KOPT-K1 (cell line): ENCODE results near the gene FDX2.

Source experiments
- H3K27ac ChIP-seq: fragments of 200-600 bp; sonication (generic); 2 replicates; pipeline ENCODE4 v1.5.1; 2016; ENCODE audit warnings: antibody characterized with exemption, mild to moderate bottlenecking, low read depth, low read length; ENCODE audit not compliant: poor library complexity, severe bottlenecking
- H3K36me3 ChIP-seq: fragments of 200-600 bp; sonication (generic); 2 replicates; pipeline ENCODE4 v1.5.1; 2017; ENCODE audit warnings: antibody characterized with exemption, mild to moderate bottlenecking, low read length, moderate library complexity; ENCODE audit not compliant: insufficient read depth
- H3K9me3 ChIP-seq: fragments of 200-600 bp; sonication (generic); 2 replicates; pipeline ENCODE4 v1.5.1; 2017; ENCODE audit warnings: antibody characterized with exemption, low read length, mild to moderate bottlenecking; ENCODE audit not compliant: insufficient read depth, poor library complexity, severe bottlenecking

Gene FDX2

GRCh38 chr19:10294368-10294697 is 21.5 kb downstream of the FDX2 start:
- no peaks in the 10 kb centered on the region for H3K36me3 ChIP-seq
- H3K9me3 ChIP-seq = peaks cover 40% of the 10 kb centered on the region
- no peak overlapping the region for H3K27ac ChIP-seq

- no peaks in the 10 kb centered on the region for H3K36me3 ChIP-seq
- no peak overlapping the region for H3K27ac ChIP-seq
These were observed 22.0 kb downstream of the FDX2 start for GRCh38 chr19:10293637-10294367.

GRCh38 chr19:10292789-10293636 is 22.8 kb downstream of the FDX2 start:
- Histone ChIP-seq H3K9me3 (peaks cover 51% of the 10 kb centered on the region), H3K27ac (no peak overlapping the region), H3K36me3 (no peaks in the 10 kb centered on the region)

More at GRCh38 chr19:10293637-10294367, 22.0 kb downstream of the FDX2 start:
- peaks cover 45% of the 10 kb centered on the region for H3K9me3 ChIP-seq

- Histone ChIP-seq H3K27ac (no peak overlapping the region), H3K9me3 (peaks cover 54% of the 10 kb centered on the region), H3K36me3 (no peaks in the 10 kb centered on the region)
These were observed 23.5 kb downstream of the FDX2 start for GRCh38 chr19:10292206-10292788.

GRCh38 chr19:10291554-10292205 is 24.1 kb downstream of the FDX2 start:
- Histone ChIP-seq H3K36me3 (no peaks in the 10 kb centered on the region), H3K9me3 (peaks cover 54% of the 10 kb centered on the region), H3K27ac (no peak overlapping the region)

GRCh38 chr19:10290876-10291553 is 24.8 kb downstream of the FDX2 start:
- Histone ChIP-seq H3K27ac (no peak overlapping the region), H3K9me3 (peaks cover 54% of the 10 kb centered on the region), H3K36me3 (no peaks in the 10 kb centered on the region)

- peaks cover 54% of the 10 kb centered on the region for H3K9me3 ChIP-seq
- H3K36me3 ChIP-seq = no peaks in the 10 kb centered on the region
- no peak overlapping the region for H3K27ac ChIP-seq
These were observed 25.4 kb downstream of the FDX2 start for GRCh38 chr19:10290357-10290875.

GRCh38 chr19:10289836-10290356 is 25.9 kb downstream of the FDX2 start, which contains the start of gene ICAM5:
TSS of gene ICAM5 (plus strand) at chr19:10289952. CDS start at chr19:10290044, 92 bp downstream.
- Histone ChIP-seq H3K27ac (no peak within 1 kb of the TSS), H3K9me3 (peaks cover 54% of the 10 kb centered on the region), H3K36me3 (no peaks in the 10 kb centered on the region)

GRCh38 chr19:10289167-10289835 is 26.5 kb downstream of the FDX2 start:
- Histone ChIP-seq H3K9me3 (peaks cover 54% of the 10 kb centered on the region), H3K36me3 (no peaks in the 10 kb centered on the region), H3K27ac (no peak overlapping the region)

GRCh38 chr19:10288662-10289166 is 27.1 kb downstream of the FDX2 start:
- Histone ChIP-seq H3K36me3 (no peaks in the 10 kb centered on the region), H3K9me3 (peaks cover 54% of the 10 kb centered on the region), H3K27ac (no peak overlapping the region)

- H3K36me3 ChIP-seq = no peaks in the 10 kb centered on the region
- peak within 1 kb of the TSS; percentile 33 for H3K27ac ChIP-seq
- H3K9me3 ChIP-seq = peaks cover 38% of the 10 kb centered on the region
These were observed 28.7 kb downstream of the FDX2 start, which contains the start of gene ICAM4 for GRCh38 chr19:10286803-10287737. TSS of gene ICAM4 (plus strand) at chr19:10286955. CDS start at chr19:10287013, 58 bp downstream.

- Histone ChIP-seq H3K36me3 (no peaks in the 10 kb centered on the region), H3K27ac (no peak overlapping the region)
These were observed 30.4 kb downstream of the FDX2 start for GRCh38 chr19:10285393-10285792.

GRCh38 chr19:10284960-10285278 is 30.9 kb downstream of the FDX2 start:
- Histone ChIP-seq H3K27ac (no peak overlapping the region), H3K36me3 (no peaks in the 10 kb centered on the region), H3K9me3 (peaks cover 16% of the 10 kb centered on the region)

More at GRCh38 chr19:10285393-10285792, 30.4 kb downstream of the FDX2 start:
- H3K9me3 ChIP-seq = peaks cover 21% of the 10 kb centered on the region
